Measurements from ENCODE around the gene EFCAB12.

Gene EFCAB12

DNA sequence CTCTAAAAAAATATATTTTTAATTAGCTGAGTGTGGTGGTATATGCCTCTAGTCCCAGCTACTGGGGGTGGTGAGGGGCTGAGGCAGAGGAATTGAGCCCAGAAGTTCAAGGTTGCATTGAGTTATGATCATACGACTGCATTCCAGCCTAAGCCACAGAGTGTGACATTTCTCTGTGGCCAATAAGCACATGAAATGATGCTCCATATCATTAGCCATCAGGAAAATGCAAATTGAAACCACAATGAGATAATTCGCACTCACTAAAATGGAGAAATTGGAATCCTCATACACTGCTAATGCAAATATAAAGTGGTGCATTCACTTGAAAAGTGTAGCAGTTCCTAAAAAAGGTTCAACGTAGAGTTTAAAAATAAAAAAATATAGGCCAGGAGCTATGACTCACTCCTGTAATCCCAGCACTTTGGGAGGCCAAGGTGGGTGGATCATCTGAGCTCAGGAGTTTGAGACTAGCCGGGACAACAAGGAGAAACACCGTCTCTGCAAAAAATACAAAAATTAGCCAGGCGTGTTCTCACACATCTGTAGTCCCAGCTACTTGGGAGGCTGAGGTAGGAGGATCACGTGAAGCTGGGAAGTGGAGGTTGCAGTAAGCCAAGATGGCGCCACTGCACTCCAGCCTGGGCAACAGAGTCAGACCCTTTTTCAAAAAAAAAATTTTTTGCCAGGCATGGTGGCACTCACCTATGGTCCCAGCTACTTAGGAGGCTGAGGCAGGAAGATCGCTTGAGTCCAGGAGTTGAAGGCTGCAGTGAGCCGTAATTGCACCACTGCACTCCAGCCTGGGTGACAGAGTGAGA lies 46.8 kb upstream of the EFCAB12 start:
- TF ChIP-seq, protein P1, sequence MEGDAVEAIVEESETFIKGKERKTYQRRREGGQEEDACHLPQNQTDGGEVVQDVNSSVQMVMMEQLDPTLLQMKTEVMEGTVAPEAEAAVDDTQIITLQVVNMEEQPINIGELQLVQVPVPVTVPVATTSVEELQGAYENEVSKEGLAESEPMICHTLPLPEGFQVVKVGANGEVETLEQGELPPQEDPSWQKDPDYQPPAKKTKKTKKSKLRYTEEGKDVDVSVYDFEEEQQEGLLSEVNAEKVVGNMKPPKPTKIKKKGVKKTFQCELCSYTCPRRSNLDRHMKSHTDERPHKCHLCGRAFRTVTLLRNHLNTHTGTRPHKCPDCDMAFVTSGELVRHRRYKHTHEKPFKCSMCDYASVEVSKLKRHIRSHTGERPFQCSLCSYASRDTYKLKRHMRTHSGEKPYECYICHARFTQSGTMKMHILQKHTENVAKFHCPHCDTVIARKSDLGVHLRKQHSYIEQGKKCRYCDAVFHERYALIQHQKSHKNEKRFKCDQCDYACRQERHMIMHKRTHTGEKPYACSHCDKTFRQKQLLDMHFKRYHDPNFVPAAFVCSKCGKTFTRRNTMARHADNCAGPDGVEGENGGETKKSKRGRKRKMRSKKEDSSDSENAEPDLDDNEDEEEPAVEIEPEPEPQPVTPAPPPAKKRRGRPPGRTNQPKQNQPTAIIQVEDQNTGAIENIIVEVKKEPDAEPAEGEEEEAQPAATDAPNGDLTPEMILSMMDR (IDR thresholded peaks at IDR 0.05; ENCODE audit: borderline replicate concordance, extremely low read depth, low read length, poor library complexity, severe bottlenecking) = no peak
- TF ChIP-seq EZH2 (IDR thresholded peaks at IDR 0.05; ENCODE audit: borderline replicate concordance, low read depth, low read length, severe bottlenecking) = no peak
- DNase-seq (no peak), ATAC-seq (ENCODE audit: insufficient read depth, low read depth) (no peak)
- Histone ChIP-seq H3K27me3 (ENCODE audit: insufficient read depth, low read length, poor library complexity) (no peaks in the 10 kb centered on the region), H4K20me1 (ENCODE audit: insufficient read depth, low read length) (no peaks in the 10 kb centered on the region), H3K79me2 (ENCODE audit: insufficient read depth, low read length) (no peaks in the 10 kb centered on the region), H3K9ac (ENCODE audit: low read depth, low read length) (no peak overlapping the region), H3K4me3 (ENCODE audit: low read depth in 1 of 2, low read length in 2 of 2) (no peak overlapping the region), H2AFZ (ENCODE audit: low read depth, low read length) (no peak overlapping the region), H3K27ac (ENCODE audit: low read length) (no peak overlapping the region), H3K36me3 (ENCODE audit: insufficient read depth, low read length) (peaks cover 54% of the 10 kb centered on the region), H3K4me1 (ENCODE audit: insufficient read depth, low read length) (no peaks in the 10 kb centered on the region), H3K4me2 (ENCODE audit: insufficient read depth, low read length) (no peak overlapping the region), H3K9me3 (ENCODE audit: insufficient read depth, low read length, severe bottlenecking) (no peaks in the 10 kb centered on the region)

DNA sequence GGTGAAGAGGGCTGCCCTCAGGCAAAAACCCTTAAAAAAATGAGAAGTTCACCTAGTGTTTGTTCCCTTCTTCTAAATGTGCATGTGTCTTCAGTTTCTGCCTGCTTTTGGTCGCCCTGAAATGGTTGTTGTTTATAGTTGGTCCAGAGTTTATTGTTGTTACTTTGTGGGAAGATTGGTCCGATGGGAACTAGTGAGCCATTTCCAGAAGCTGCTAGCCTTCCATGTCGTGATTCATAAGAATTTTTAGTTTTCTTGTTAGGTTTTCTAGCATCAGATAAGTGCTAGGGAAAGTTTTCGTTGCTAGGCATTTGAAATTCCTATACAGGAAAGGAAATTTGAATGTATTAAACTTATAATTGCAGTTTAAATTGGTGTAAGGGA lies 45.3 kb upstream of the EFCAB12 start:
- Histone ChIP-seq H3K36me3 (ENCODE audit: insufficient read depth, low read length) (peaks cover 45% of the 10 kb centered on the region), H3K9me3 (ENCODE audit: insufficient read depth, low read length, severe bottlenecking) (no peaks in the 10 kb centered on the region), H3K4me3 (ENCODE audit: low read depth in 1 of 2, low read length in 2 of 2) (no peak overlapping the region), H3K27ac (ENCODE audit: low read length) (no peak overlapping the region), H3K27me3 (ENCODE audit: insufficient read depth, low read length, poor library complexity) (no peaks in the 10 kb centered on the region), H4K20me1 (ENCODE audit: insufficient read depth, low read length) (no peaks in the 10 kb centered on the region), H3K9ac (ENCODE audit: low read depth, low read length) (no peak overlapping the region), H3K4me2 (ENCODE audit: insufficient read depth, low read length) (no peak overlapping the region), H3K4me1 (ENCODE audit: insufficient read depth, low read length) (no peaks in the 10 kb centered on the region), H3K79me2 (ENCODE audit: insufficient read depth, low read length) (no peaks in the 10 kb centered on the region), H2AFZ (ENCODE audit: low read depth, low read length) (no peak overlapping the region)
- ATAC-seq (ENCODE audit: insufficient read depth, low read depth) = no peak
- no peak for TF ChIP-seq EZH2 (IDR thresholded peaks at IDR 0.05; ENCODE audit: borderline replicate concordance, low read depth, low read length, severe bottlenecking)
- TF ChIP-seq, protein P1 (IDR thresholded peaks at IDR 0.05; ENCODE audit: borderline replicate concordance, extremely low read depth, low read length, poor library complexity, severe bottlenecking) = no peak
- DNase-seq = no peak

DNA sequence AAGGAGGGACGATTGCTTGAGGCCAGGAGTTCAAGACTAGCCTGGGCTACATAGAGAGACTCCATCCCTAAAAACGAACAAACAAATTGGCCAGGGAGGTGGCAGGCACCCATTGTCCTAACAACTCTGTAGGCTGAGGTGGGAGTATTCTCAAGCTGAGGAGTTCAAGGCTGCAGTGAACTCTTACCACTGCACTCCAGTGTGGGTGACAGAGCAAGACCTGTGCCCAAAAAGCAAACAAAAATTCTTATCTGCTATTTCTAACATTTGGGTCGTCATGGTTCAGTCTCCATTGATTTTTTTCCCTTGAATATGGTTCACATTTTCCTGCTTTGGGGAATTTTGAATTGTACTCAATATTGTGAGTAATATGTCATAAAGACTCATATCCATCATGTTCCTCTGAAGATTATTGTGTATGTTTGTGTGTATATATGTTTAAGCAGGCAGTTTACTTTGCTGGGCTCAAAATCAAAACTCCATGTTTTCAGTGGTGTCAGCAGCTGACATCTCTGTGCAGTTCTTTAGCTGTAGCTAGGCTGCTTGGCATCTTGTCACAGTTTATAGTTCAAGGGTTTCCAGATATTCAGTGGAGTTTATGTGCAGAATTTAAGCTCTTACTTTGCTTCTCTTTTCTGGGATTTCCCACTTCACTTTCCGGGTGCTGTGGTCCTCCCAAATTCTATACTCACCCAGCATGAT lies 44.8 kb upstream of the EFCAB12 start:
- H3K79me2 ChIP-seq (ENCODE audit: insufficient read depth, low read length) = no peaks in the 10 kb centered on the region
- no peak overlapping the region for H3K27ac ChIP-seq (ENCODE audit: low read length)
- no peak overlapping the region for H3K9ac ChIP-seq (ENCODE audit: low read depth, low read length)
- H3K36me3 ChIP-seq (ENCODE audit: insufficient read depth, low read length) = peaks cover 41% of the 10 kb centered on the region
- no peaks in the 10 kb centered on the region for H3K9me3 ChIP-seq (ENCODE audit: insufficient read depth, low read length, severe bottlenecking)
- H4K20me1 ChIP-seq (ENCODE audit: insufficient read depth, low read length) = no peaks in the 10 kb centered on the region
- H3K27me3 ChIP-seq (ENCODE audit: insufficient read depth, low read length, poor library complexity) = no peaks in the 10 kb centered on the region
- TF ChIP-seq, protein P1 (IDR thresholded peaks at IDR 0.05; ENCODE audit: borderline replicate concordance, extremely low read depth, low read length, poor library complexity, severe bottlenecking) = no peak
- TF ChIP-seq EZH2 (IDR thresholded peaks at IDR 0.05; ENCODE audit: borderline replicate concordance, low read depth, low read length, severe bottlenecking) = no peak
- H2AFZ ChIP-seq (ENCODE audit: low read depth, low read length) = no peak overlapping the region
- no peak overlapping the region for H3K4me2 ChIP-seq (ENCODE audit: insufficient read depth, low read length)
- H3K4me1 ChIP-seq (ENCODE audit: insufficient read depth, low read length) = no peaks in the 10 kb centered on the region
- H3K4me3 ChIP-seq (ENCODE audit: low read depth in 1 of 2, low read length in 2 of 2) = no peak overlapping the region
- ATAC-seq (ENCODE audit: insufficient read depth, low read depth) (no peak), DNase-seq (no peak)
